OCI-LY3 (cell line): Measurements from ENCODE around the gene CIB4.

Experiments used
- EZH2phosphoT487 ChIP-seq: fragments of 200-600 bp; shearing (Covaris generic); IDR thresholded peaks from 2 replicates; pipeline ENCODE4 v1.6.1; 2018; ENCODE audit warnings: antibody characterized with exemption, mixed run types, low read depth
- TF ChIP-seq, protein P1 (sequence below): fragments of 200-600, 300-600 bp; sonication (generic); IDR thresholded peaks from 2 replicates; pipeline ENCODE4 v1.5.1; 2014; ENCODE audit warnings: antibody characterized with exemption, low read length, low read depth

- TF ChIP-seq, protein P1, sequence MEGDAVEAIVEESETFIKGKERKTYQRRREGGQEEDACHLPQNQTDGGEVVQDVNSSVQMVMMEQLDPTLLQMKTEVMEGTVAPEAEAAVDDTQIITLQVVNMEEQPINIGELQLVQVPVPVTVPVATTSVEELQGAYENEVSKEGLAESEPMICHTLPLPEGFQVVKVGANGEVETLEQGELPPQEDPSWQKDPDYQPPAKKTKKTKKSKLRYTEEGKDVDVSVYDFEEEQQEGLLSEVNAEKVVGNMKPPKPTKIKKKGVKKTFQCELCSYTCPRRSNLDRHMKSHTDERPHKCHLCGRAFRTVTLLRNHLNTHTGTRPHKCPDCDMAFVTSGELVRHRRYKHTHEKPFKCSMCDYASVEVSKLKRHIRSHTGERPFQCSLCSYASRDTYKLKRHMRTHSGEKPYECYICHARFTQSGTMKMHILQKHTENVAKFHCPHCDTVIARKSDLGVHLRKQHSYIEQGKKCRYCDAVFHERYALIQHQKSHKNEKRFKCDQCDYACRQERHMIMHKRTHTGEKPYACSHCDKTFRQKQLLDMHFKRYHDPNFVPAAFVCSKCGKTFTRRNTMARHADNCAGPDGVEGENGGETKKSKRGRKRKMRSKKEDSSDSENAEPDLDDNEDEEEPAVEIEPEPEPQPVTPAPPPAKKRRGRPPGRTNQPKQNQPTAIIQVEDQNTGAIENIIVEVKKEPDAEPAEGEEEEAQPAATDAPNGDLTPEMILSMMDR = no peak
- no peak for TF ChIP-seq EZH2phosphoT487
Measured at GRCh38 chr2:26612034-26612433, 29.1 kb downstream of the CIB4 start.
